GM23338 (cell line): ENCODE data around the gene SLC66A3. TPM values are rescaled to one million over a fixed set of nuclear protein-coding genes. Genes with fewer than 3 reads are reported as not detected.

Source experiments
- ATAC-seq: fragments of 200-7000 bp; cut with Tn5 transposase; 3 replicates; pipeline ENCODE4 v1.9.1; 2020
- DNase-seq: peaks from one replicate; pipeline ENCODE4 v3.0.0-alpha.2; 2015; ENCODE audit warnings: low spot score
- H2AFZ ChIP-seq: fragments of 200-600 bp; sonication (generic); 2 replicates; pipeline ENCODE4 v1.8.0; 2016; ENCODE audit warnings: antibody characterized with exemption, mild to moderate bottlenecking, moderate library complexity
- H3F3A ChIP-seq: fragments of 200-600 bp; sonication (generic); replicated peaks from 2 replicates; pipeline ENCODE4 v1.8.0; 2017; ENCODE audit warnings: antibody characterized with exemption, mixed run types, low read depth
- H3K27ac ChIP-seq: fragments of 200-600 bp; sonication (generic); 2 replicates; pipeline ENCODE4 v1.6.1; 2016; ENCODE audit warnings: low read depth
- H3K27me3 ChIP-seq: fragments of 200-600 bp; sonication (generic); 2 replicates; pipeline ENCODE4 v1.8.0; 2016; ENCODE audit warnings: mild to moderate bottlenecking, mixed run types, moderate library complexity; ENCODE audit not compliant: insufficient read depth
- H3K36me3 ChIP-seq: fragments of 200-600 bp; sonication (generic); 2 replicates; pipeline ENCODE4 v1.8.0; 2016; ENCODE audit warnings: mild to moderate bottlenecking; ENCODE audit not compliant: insufficient read depth
- H3K4me1 ChIP-seq: fragments of 200-600 bp; sonication (generic); 2 replicates; pipeline ENCODE4 v1.8.0; 2016; ENCODE audit warnings: mild to moderate bottlenecking, moderate library complexity; ENCODE audit not compliant: insufficient read depth
- H3K4me2 ChIP-seq: fragments of 200-600 bp; sonication (generic); 2 replicates; pipeline ENCODE4 v1.7.1; 2017; ENCODE audit warnings: mixed run types
- H3K4me3 ChIP-seq: fragments of 200-600 bp; sonication (generic); 2 replicates; pipeline ENCODE4 v1.6.1; 2016; ENCODE audit warnings: mixed run types
- H3K79me2 ChIP-seq: fragments of 200-600 bp; sonication (generic); replicated peaks from 2 replicates; pipeline ENCODE4 v1.8.0; 2017; ENCODE audit warnings: mild to moderate bottlenecking; ENCODE audit not compliant: insufficient read depth
- H3K9me2 ChIP-seq: fragments of 200-600 bp; sonication (generic); 2 replicates; pipeline ENCODE4 v1.8.0; 2017; ENCODE audit not compliant: insufficient read depth
- H4K20me1 ChIP-seq: fragments of 200-600 bp; sonication (generic); replicated peaks from 2 replicates; pipeline ENCODE4 v1.8.0; 2017; ENCODE audit warnings: mild to moderate bottlenecking; ENCODE audit not compliant: insufficient read depth
- H3K27ac Mint-ChIP-seq: 2 replicates; pipeline ENCODE4 v1.8.0; 2020; ENCODE audit warnings: inconsistent platforms, mild to moderate bottlenecking, moderate library complexity, mixed read lengths
- H3K27me3 Mint-ChIP-seq: 3 replicates; pipeline ENCODE4 v1.8.0; 2022; ENCODE audit warnings: low read depth, mild to moderate bottlenecking, moderate library complexity, mixed read lengths, inconsistent platforms; ENCODE audit not compliant: insufficient read depth, poor library complexity
- H3K36me3 Mint-ChIP-seq: 3 replicates; pipeline ENCODE4 v1.8.0; 2021; ENCODE audit warnings: low read depth, mild to moderate bottlenecking, inconsistent platforms, moderate library complexity, mixed read lengths
- H3K4me1 Mint-ChIP-seq: 3 replicates; pipeline ENCODE4 v1.8.0; 2020; ENCODE audit warnings: mild to moderate bottlenecking, inconsistent platforms, mixed read lengths
- H3K4me3 Mint-ChIP-seq: 3 replicates; pipeline ENCODE4 v1.8.0; 2021; ENCODE audit warnings: moderate library complexity, mild to moderate bottlenecking, inconsistent platforms, mixed read lengths
- H3K9me3 Mint-ChIP-seq: 3 replicates; pipeline ENCODE4 v1.8.0; 2020; ENCODE audit warnings: moderate library complexity, mild to moderate bottlenecking, inconsistent platforms, mixed read lengths
- CREB1 ChIP-seq: fragments of 250-450 bp; sonication (Bioruptor Pico); IDR thresholded peaks from 2 replicates; pipeline ENCODE4 v1.5.0; 2020; ENCODE audit warnings: low read depth, mild to moderate bottlenecking, moderate library complexity
- CTCF ChIP-seq, 2 experiments: fragments of 200-600 bp in 1 of 2; sonication (generic) in 1 of 2; conservative IDR thresholded peaks; 2 replicates each; pipeline versions ENCODE4 v1.5.1 to v1.6.1; 2016 to 2017; ENCODE audit warnings: antibody characterized with exemption in 2 of 2, low read depth in 2 of 2, mild to moderate bottlenecking in 2 of 2, moderate library complexity in 1 of 2
- ETS1 ChIP-seq: IDR thresholded peaks from 2 replicates; pipeline ENCODE4 v1.6.1; 2016; ENCODE audit warnings: antibody characterized with exemption
- EZH2 ChIP-seq: fragments of 200-600 bp; sonication (generic); IDR thresholded peaks from one replicate; pipeline ENCODE4 v1.8.0; 2017; ENCODE audit warnings: antibody characterized with exemption, mild to moderate bottlenecking, low read depth; ENCODE audit not compliant: unreplicated experiment
- EZH2phosphoT487 ChIP-seq: fragments of 200-600 bp; sonication (generic); IDR thresholded peaks from one replicate; pipeline ENCODE4 v1.8.1; 2018; ENCODE audit warnings: antibody characterized with exemption; ENCODE audit not compliant: unreplicated experiment
- JUNB ChIP-seq: IDR thresholded peaks from one replicate; pipeline ENCODE4 v1.6.1; 2016; ENCODE audit warnings: antibody characterized with exemption; ENCODE audit not compliant: unreplicated experiment
- NANOG ChIP-seq: IDR thresholded peaks from 2 replicates; pipeline ENCODE4 v1.6.1; 2016; ENCODE audit warnings: antibody characterized with exemption, borderline replicate concordance
- POLR2AphosphoS5 ChIP-seq: IDR thresholded peaks from 2 replicates; pipeline ENCODE4 v1.6.1; 2016; ENCODE audit warnings: antibody characterized with exemption, low read depth
- STAT1 ChIP-seq: IDR thresholded peaks from one replicate; pipeline ENCODE4 v1.6.1; 2016; ENCODE audit warnings: antibody characterized with exemption; ENCODE audit not compliant: unreplicated experiment
- ZNF114 ChIP-seq: fragments of 250-450 bp; sonication (Bioruptor Pico); IDR thresholded peaks from 2 replicates; pipeline ENCODE4 v1.5.0; 2020; ENCODE audit warnings: mild to moderate bottlenecking, moderate library complexity
- ZNF331 ChIP-seq: fragments of 250-450 bp; sonication (Bioruptor Pico); IDR thresholded peaks from 2 replicates; pipeline ENCODE4 v1.5.0; 2020; ENCODE audit warnings: low read depth, mild to moderate bottlenecking, moderate library complexity
- ZNF462 ChIP-seq: fragments of 250-450 bp; sonication (Bioruptor Pico); IDR thresholded peaks from 2 replicates; pipeline ENCODE4 v1.5.0; 2020; ENCODE audit warnings: mild to moderate bottlenecking, moderate library complexity
- polyA plus RNA-seq: library from polyadenylated mRNA; unstranded; fragments of >200 nt; fragmentation: Nextera tagmentation; extraction: Ambion mirVana; gene quantifications from 2 replicates; pipeline ENCODE4 v1.2.1, GENCODE V29; 2016
- total RNA-seq: library from RNA; depleted of rRNA; stranded (reverse); fragments of >200 nt; shearing (Covaris generic); gene quantifications from 2 replicates; pipeline ENCODE4 v1.2.3, GENCODE V29; 2014
- TF ChIP-seq, protein P1 (sequence below): IDR thresholded peaks from one replicate; pipeline ENCODE4 v1.6.1; 2018; ENCODE audit warnings: antibody characterized with exemption; ENCODE audit not compliant: unreplicated experiment

The SLC66A3 gene
- total and polyA plus RNA-seq, 2 experiments from 2014 or later, result 13.7 to 18.4 TPM

GRCh38 chr2:11214770-11215169 is 59.5 kb downstream of the SLC66A3 start (continued):
- TF ChIP-seq STAT1 (no peak), NANOG (no peak)

DNA sequence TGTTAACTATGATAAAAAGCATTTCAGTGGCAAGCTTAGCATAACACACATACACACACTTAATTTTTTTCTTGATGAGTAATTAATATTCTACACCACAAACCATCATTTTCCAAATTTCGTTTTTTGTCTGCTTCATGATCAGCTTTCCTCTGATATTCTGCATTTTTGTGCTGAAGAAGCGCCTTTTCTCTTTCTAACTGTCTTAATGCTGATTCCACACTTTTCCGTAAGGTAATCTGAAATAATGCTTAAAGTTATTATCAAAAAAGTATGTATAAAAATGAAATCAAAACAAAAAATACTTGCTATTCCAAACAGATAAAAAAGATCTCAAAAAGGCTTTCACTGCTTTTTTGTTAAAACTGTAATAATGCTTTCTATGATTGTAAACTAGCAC is 60.1 kb downstream of the SLC66A3 start:
- H3K9me2 ChIP-seq, result no peaks in the 10 kb centered on the region
- Mint-ChIP-seq H3K27ac (no peak overlapping the region), H3K27me3 (peaks cover 11% of the 10 kb centered on the region), H3K9me3 (no peaks in the 10 kb centered on the region), H3K4me1 (no peaks in the 10 kb centered on the region), H3K4me3 (no peak overlapping the region), H3K36me3 (peaks cover 50% of the 10 kb centered on the region)
- H3K4me1 ChIP-seq, result no peaks in the 10 kb centered on the region
- no peak for TF ChIP-seq STAT1
- TF ChIP-seq EZH2phosphoT487, result no peak
- TF ChIP-seq POLR2AphosphoS5, result no peak
- no peak for TF ChIP-seq CTCF (conservative IDR thresholded peaks at IDR 0.05; ENCODE audit: low read depth in 2 of 2)
- no peak for TF ChIP-seq CREB1 (CRISPR knock-in tag)
- no peak for TF ChIP-seq ZNF331 (CRISPR knock-in tag)
- no peak for TF ChIP-seq EZH2
- no peak for TF ChIP-seq ZNF462 (CRISPR knock-in tag)
- no peak for TF ChIP-seq JUNB
- no peak for TF ChIP-seq ETS1
- no peak for TF ChIP-seq ZNF114
- TF ChIP-seq, protein P1, sequence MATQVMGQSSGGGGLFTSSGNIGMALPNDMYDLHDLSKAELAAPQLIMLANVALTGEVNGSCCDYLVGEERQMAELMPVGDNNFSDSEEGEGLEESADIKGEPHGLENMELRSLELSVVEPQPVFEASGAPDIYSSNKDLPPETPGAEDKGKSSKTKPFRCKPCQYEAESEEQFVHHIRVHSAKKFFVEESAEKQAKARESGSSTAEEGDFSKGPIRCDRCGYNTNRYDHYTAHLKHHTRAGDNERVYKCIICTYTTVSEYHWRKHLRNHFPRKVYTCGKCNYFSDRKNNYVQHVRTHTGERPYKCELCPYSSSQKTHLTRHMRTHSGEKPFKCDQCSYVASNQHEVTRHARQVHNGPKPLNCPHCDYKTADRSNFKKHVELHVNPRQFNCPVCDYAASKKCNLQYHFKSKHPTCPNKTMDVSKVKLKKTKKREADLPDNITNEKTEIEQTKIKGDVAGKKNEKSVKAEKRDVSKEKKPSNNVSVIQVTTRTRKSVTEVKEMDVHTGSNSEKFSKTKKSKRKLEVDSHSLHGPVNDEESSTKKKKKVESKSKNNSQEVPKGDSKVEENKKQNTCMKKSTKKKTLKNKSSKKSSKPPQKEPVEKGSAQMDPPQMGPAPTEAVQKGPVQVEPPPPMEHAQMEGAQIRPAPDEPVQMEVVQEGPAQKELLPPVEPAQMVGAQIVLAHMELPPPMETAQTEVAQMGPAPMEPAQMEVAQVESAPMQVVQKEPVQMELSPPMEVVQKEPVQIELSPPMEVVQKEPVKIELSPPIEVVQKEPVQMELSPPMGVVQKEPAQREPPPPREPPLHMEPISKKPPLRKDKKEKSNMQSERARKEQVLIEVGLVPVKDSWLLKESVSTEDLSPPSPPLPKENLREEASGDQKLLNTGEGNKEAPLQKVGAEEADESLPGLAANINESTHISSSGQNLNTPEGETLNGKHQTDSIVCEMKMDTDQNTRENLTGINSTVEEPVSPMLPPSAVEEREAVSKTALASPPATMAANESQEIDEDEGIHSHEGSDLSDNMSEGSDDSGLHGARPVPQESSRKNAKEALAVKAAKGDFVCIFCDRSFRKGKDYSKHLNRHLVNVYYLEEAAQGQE, result no peak
- no peak overlapping the region for H2AFZ ChIP-seq
- no peak overlapping the region for H3K4me2 ChIP-seq
- ATAC-seq (no peak), DNase-seq (no peak)
- H3K27ac ChIP-seq, result no peak overlapping the region
- H3K36me3 ChIP-seq, result peaks cover 13% of the 10 kb centered on the region
- no peaks in the 10 kb centered on the region for H4K20me1 ChIP-seq
- no peaks in the 10 kb centered on the region for H3K79me2 ChIP-seq
- no peak overlapping the region for H3K4me3 ChIP-seq
- no peaks in the 10 kb centered on the region for H3K27me3 ChIP-seq
- H3F3A ChIP-seq, result no peaks in the 10 kb centered on the region
